Measurements from ENCODE around the gene NPR2.

DNA sequence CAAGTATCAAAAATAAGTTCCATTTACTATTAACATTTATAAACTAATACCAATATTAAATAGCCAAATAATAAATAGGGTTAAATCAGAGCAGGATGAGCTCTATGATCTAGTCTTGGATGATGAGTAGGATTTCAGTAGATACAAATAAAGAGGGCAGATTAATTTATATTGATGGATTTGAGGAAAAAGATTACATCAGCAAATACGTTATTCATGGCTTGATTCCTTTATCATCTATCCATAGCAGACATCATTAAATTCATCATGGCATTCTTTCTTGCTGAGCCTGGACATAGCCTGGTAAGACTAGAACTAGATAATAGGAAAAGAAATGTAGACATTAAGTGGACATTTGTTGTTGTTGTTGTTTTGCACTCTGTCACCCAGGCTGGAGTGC is 23.9 kb upstream of the NPR2 start:
- no peak for TF ChIP-seq EZH2 (IDR thresholded peaks at IDR 0.05; ENCODE audit: borderline replicate concordance)
- TF ChIP-seq, protein P1, sequence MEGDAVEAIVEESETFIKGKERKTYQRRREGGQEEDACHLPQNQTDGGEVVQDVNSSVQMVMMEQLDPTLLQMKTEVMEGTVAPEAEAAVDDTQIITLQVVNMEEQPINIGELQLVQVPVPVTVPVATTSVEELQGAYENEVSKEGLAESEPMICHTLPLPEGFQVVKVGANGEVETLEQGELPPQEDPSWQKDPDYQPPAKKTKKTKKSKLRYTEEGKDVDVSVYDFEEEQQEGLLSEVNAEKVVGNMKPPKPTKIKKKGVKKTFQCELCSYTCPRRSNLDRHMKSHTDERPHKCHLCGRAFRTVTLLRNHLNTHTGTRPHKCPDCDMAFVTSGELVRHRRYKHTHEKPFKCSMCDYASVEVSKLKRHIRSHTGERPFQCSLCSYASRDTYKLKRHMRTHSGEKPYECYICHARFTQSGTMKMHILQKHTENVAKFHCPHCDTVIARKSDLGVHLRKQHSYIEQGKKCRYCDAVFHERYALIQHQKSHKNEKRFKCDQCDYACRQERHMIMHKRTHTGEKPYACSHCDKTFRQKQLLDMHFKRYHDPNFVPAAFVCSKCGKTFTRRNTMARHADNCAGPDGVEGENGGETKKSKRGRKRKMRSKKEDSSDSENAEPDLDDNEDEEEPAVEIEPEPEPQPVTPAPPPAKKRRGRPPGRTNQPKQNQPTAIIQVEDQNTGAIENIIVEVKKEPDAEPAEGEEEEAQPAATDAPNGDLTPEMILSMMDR (IDR thresholded peaks at IDR 0.05; ENCODE audit: poor library complexity) = no peak

Measured in hepatocyte (in vitro differentiated cells).